Natural killer cell (primary cell): ENCODE measurements around the gene ACTR3C. TPM values are rescaled to one million over a fixed set of nuclear protein-coding genes. Genes with fewer than 3 reads are reported as not detected.
"Not testable (repeated sequence)": the region's sequence is repeated elsewhere in the genome, so short reads cannot be mapped to it uniquely, and the experiment has no call there.

Experiments used
- ATAC-seq, 3 donors: fragments of 150-1000 bp in 2 of 3; fragments of 200-7000 bp in 1 of 3; cut with Tn5 transposase; 1 replicate in 1 of 3; 2 replicates in 2 of 3; pipeline ENCODE4 v1.10.0; 2021; ENCODE audit warnings: mild to moderate bottlenecking in 2 of 3, moderate library complexity in 2 of 3
- DNase-seq, 2 donors: peaks; one replicate each; pipeline versions ENCODE4 v3.0.0 to v3.0.0-alpha.2; 2013 to 2021; ENCODE audit warnings: mixed read lengths in 1 of 2
- H3K27ac ChIP-seq: one replicate; pipeline ENCODE4 v1.5.1; 2013; ENCODE audit warnings: mild to moderate bottlenecking, low read length
- H3K27me3 ChIP-seq: one replicate; pipeline ENCODE4 v1.6.1; 2013; ENCODE audit warnings: low read length; ENCODE audit not compliant: control insufficient read depth, insufficient read depth
- H3K36me3 ChIP-seq: one replicate; pipeline ENCODE4 v1.6.1; 2013; ENCODE audit warnings: low read length; ENCODE audit not compliant: control insufficient read depth, insufficient read depth
- H3K4me1 ChIP-seq: one replicate; pipeline ENCODE4 v1.6.1; 2013; ENCODE audit warnings: low read length; ENCODE audit not compliant: control insufficient read depth, insufficient read depth
- H3K4me3 ChIP-seq: one replicate; pipeline ENCODE4 v1.5.1; 2013; ENCODE audit warnings: low read length
- H3K9me3 ChIP-seq: one replicate; pipeline ENCODE4 v1.6.1; 2013; ENCODE audit warnings: low read length; ENCODE audit not compliant: control insufficient read depth, insufficient read depth
- H3K27ac Mint-ChIP-seq, 2 donors: one replicate each; pipeline ENCODE4 v1.8.0; 2022; ENCODE audit warnings: mild to moderate bottlenecking in 2 of 2, mixed read lengths in 2 of 2, moderate library complexity in 1 of 2
- H3K27me3 Mint-ChIP-seq, 2 donors: one replicate each; pipeline ENCODE4 v1.8.0; 2022; ENCODE audit warnings: low read depth in 2 of 2, mixed read lengths in 2 of 2
- H3K36me3 Mint-ChIP-seq: one replicate; pipeline ENCODE4 v1.8.0; 2022; ENCODE audit warnings: mixed read lengths
- H3K4me1 Mint-ChIP-seq, 2 donors: one replicate each; pipeline ENCODE4 v1.8.0; 2022; ENCODE audit warnings: mixed read lengths in 2 of 2
- H3K4me3 Mint-ChIP-seq: one replicate; pipeline ENCODE4 v1.8.0; 2022; ENCODE audit warnings: mild to moderate bottlenecking, moderate library complexity, mixed read lengths
- H3K9me3 Mint-ChIP-seq, 2 donors: one replicate each; pipeline ENCODE4 v1.8.0; 2022; ENCODE audit warnings: mixed read lengths in 2 of 2
- WGBS: methylation state at CpG from one replicate; pipeline ENCODE4 v1.1.7; 2013; ENCODE audit warnings: missing lambda C conversion rate; ENCODE audit not compliant: insufficient coverage; 5-methylcytosine and 5-hydroxymethylcytosine counted together
- intact Hi-C: fragments of 100-400 bp; cut with micrococcal nuclease; formaldehyde crosslinking; loops from one replicate; pipeline ENCODE4 v1.14.2; 2022
- total RNA-seq, 4 donors: library from RNA; stranded (reverse); fragments of 120-200 nt in 1 of 4; gene quantifications; one replicate each; pipeline versions ENCODE4 v1.2.3 to v1.2.4, GENCODE V29; 2013 to 2022

ACTR3C gene
- total RNA-seq, 3 donors from 2014 or later (not counting 1 experiment from before 2014, with no cell fraction given) = 5.1 to 8.3 (median 7.2) TPM

DNA sequence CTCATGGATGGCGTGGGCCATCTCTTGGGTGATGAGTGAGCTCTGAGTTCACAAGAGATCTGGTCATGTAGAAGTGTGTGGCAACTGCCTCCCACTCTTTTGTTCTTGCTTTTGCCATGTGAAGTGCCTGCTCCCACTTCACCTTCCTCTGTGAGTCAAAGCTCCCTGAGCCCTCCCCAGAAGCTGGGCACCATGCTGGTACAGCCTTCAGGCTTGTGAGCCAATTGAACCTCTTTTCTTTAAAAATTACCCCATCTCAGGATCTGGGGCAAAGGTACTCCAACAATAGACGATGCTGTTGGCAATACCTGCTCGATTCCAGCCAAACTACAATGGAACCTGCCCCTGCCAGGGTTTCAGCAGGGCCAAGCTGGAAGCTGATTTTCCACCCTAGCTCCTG lies 75.6 kb downstream of the ACTR3C start:
- H3K4me1 Mint-ChIP-seq, H3K27ac ChIP-seq, H3K36me3 ChIP-seq, H3K36me3 Mint-ChIP-seq, ATAC-seq, H3K27me3 Mint-ChIP-seq, H3K27me3 ChIP-seq, H3K4me3 Mint-ChIP-seq, H3K9me3 ChIP-seq, H3K4me1 ChIP-seq, DNase-seq, H3K27ac Mint-ChIP-seq, intact Hi-C loops, H3K9me3 Mint-ChIP-seq, H3K4me3 ChIP-seq: not testable (repeated sequence)
- WGBS = 90% methylated on average over 2 of the region's 3 CpGs

DNA sequence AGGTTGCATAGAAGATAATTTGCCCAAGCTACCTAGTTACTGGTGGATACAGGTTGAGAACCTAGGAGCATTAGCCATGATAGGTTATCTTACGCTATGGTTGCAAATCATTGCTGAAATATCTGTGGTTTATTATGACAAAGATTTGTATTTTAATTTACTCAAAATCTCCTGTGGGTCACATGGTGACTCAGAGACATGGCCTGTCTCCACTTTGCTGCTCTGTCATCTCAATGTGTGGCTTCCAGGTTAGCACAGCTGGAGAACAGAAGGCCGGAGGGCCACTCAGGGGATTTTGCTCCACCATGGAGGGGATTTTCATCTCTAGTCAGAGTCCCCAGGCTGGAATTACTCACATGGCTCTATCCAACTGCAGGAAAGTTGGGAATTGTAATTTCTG lies 78.1 kb downstream of the ACTR3C start:
- not testable (repeated sequence) for H3K27ac Mint-ChIP-seq, H3K36me3 Mint-ChIP-seq
- WGBS = 83% methylated on average over 1 of the region's 2 CpGs

DNA sequence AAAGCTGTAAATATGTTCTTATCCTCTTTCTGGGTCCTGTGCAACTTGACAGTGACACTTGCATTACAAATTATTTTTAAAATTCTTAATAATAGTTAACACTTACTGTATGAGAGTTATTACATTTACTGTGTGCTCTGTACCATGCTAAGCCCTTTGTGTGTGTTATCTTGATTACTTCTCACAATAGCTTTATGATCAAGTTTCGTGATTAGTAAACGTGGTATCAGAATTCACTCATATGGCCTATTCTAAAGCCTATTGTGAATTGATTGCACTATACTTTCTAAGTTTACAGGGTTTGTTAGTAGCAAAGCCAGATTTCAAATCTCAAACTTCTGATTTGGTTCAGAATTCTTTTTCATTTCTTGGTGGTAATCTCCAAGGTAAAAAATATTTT lies 80.4 kb downstream of the ACTR3C start:
- intact Hi-C loops, H3K27ac Mint-ChIP-seq, H3K36me3 ChIP-seq, H3K27me3 Mint-ChIP-seq, H3K36me3 Mint-ChIP-seq, H3K4me1 Mint-ChIP-seq, H3K27ac ChIP-seq, ATAC-seq, H3K9me3 Mint-ChIP-seq, H3K4me1 ChIP-seq, H3K4me3 Mint-ChIP-seq, H3K9me3 ChIP-seq, DNase-seq, H3K4me3 ChIP-seq, H3K27me3 ChIP-seq: not testable (repeated sequence)
- WGBS = no CpG with 5 or more reads among the region's 2 CpGs

More for the DNA sequence above, 78.1 kb downstream of the ACTR3C start:
- H3K9me3 Mint-ChIP-seq, DNase-seq, H3K36me3 ChIP-seq, H3K4me3 Mint-ChIP-seq, H3K27ac ChIP-seq, H3K27me3 ChIP-seq, intact Hi-C loops, H3K4me1 Mint-ChIP-seq, H3K27me3 Mint-ChIP-seq, H3K9me3 ChIP-seq, H3K4me1 ChIP-seq, ATAC-seq, H3K4me3 ChIP-seq: not testable (repeated sequence)

DNA sequence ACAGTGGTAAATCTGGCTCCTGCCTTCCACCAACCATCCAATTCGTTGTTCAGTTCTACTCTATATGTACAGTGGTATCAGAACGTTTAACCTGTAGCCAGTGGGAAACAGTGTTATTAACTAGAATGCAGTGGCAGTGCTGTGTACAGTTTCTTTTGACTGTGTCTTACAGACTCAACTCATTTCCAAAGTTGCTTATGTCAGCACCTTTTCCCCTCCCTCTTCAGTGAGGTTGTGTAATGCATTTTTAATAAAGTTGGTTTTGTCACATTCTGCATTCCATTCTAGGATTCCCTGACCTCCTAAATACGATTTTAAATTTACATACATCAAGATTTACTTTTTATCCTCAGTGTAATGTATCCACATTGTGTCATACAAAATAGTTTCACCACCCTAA lies 97.9 kb downstream of the ACTR3C start:
- H3K4me3 ChIP-seq, DNase-seq, H3K27me3 ChIP-seq, H3K36me3 Mint-ChIP-seq, H3K4me1 ChIP-seq, H3K27ac ChIP-seq, H3K36me3 ChIP-seq, H3K9me3 Mint-ChIP-seq, intact Hi-C loops, H3K9me3 ChIP-seq, H3K27ac Mint-ChIP-seq, ATAC-seq, H3K4me3 Mint-ChIP-seq, H3K4me1 Mint-ChIP-seq: not testable (repeated sequence)
- peaks cover 7 to 11% of the 10 kb centered on the region in 2 donors for H3K27me3 Mint-ChIP-seq
- 59% methylated on average over 3 of the region's 3 CpGs for WGBS

DNA sequence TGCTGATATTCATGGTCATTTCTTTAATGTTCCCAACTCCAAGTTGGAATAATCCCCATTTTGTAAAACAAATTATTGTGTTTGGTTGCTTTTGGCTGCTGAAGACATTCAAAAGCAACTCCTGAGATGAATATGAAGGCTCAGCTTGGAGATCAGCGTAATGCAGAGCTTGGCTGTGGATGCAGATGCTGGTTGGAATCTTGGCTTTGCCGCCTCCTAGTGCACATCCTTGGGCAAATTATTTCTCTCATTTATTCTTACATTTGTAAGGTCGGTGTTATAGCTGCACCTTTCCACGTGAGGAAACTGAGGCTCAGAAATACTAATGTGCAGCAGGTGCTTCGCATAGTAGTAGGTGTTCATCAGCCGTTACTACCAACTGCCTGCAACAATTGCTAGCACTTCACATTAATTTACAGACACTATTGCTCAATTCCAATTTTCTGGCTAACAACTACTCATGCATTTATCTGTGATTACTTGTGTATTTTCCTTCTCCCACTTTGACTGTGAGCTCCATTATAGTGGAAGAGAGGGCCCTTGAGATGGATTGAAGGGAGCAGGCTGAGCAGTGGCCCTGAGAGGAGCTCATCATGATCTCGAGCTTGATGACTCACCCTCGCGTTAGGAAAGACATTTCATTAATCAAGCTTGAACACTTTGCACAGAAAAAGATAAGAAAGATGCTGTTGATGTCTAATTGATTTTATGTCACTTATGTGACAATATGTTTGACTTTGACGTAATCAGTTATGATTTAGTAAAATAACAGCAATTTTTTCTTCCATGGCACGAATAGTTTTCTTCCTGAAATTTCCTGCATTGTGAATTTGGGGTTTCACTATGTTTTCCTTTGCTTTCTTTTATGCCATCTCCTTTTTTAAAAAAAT lies 101.0 kb downstream of the ACTR3C start:
- H3K27ac Mint-ChIP-seq, H3K36me3 Mint-ChIP-seq, H3K4me3 Mint-ChIP-seq, intact Hi-C loops, H3K4me1 ChIP-seq, H3K27ac ChIP-seq, ATAC-seq, H3K4me1 Mint-ChIP-seq, H3K9me3 Mint-ChIP-seq, H3K27me3 ChIP-seq, H3K9me3 ChIP-seq, DNase-seq, H3K36me3 ChIP-seq, H3K4me3 ChIP-seq: not testable (repeated sequence)
- peaks cover 7 to 11% of the 10 kb centered on the region in 2 donors for H3K27me3 Mint-ChIP-seq
- 43% methylated on average over 1 of the region's 11 CpGs for WGBS

DNA sequence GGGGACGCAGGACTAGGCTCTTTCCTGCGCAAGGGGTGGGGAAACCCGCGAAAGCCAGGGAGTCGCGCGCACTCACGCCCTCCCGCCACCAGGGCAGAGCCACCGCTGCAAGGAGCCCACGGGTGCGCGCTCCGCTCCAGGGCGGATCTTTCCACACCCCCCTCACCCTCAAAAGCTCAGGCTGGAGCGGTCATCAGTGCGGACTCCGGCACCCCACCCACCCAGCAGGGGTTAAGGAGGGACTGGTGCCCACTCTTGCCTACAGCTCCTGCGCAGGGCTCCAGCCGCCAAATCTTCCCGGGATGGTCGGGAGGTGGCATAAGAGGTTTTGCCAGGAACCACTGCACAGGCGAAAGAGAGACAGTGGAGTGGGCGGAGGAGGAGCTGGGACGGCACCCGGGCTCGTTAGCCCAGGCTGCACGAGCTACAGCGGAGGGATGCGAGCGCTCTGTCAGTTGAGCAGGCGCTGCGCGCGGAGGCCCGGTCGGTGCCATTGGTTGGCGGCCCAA lies 102.6 kb downstream of the ACTR3C start:
- intact Hi-C loops, DNase-seq, H3K36me3 ChIP-seq, H3K4me1 ChIP-seq, H3K4me3 ChIP-seq, H3K27ac Mint-ChIP-seq, H3K9me3 ChIP-seq, H3K27me3 ChIP-seq, H3K9me3 Mint-ChIP-seq, H3K27ac ChIP-seq, H3K4me3 Mint-ChIP-seq, H3K4me1 Mint-ChIP-seq, H3K36me3 Mint-ChIP-seq: not testable (repeated sequence)
- WGBS = 7% methylated on average over 26 of the region's 38 CpGs
- H3K27me3 Mint-ChIP-seq = peaks cover 7 to 11% of the 10 kb centered on the region in 2 donors
- ATAC-seq = peak in 1 of 3 donors; percentile 9

DNA sequence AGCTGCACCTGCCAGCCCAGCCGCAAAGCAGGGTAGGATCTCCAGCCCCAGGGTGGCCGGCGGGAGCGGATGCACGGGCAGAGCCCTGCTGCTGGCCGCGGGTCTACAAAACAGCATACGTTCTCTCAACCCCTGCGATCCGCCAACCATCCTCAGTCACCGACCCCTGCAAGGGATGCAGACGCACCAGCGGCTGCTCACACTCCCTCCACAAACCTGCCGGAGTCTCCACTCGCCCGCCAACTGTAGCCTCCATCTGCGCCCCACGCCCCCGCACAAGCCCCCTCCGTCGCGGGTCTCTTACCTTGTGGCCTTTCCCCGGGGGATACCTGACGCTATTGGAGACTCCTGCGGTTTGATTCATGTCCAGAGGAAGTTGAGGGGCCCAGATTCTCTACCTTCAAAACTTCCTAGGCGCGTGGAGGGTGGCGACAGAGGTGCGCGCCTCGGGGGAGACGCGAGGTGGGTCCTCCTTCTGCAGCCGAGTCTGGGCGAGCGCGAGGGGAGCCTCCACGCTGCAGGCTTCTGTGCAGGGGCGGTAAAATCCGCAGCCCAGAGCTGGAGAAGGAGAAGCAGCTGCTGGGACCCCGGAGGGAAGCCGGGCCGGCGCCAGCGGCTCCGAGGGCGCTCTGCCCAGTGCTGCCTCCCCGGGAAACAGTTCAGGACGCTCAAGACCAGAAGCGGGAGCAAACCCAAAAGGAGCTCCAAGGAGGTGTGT lies 103.2 kb downstream of the ACTR3C start:
- not testable (repeated sequence) for H3K9me3 Mint-ChIP-seq

More for the DNA sequence above, 103.2 kb downstream of the ACTR3C start:
- H3K4me1 ChIP-seq, H3K36me3 ChIP-seq, H3K27ac Mint-ChIP-seq, ATAC-seq, H3K27ac ChIP-seq, H3K36me3 Mint-ChIP-seq, H3K9me3 ChIP-seq, H3K4me3 Mint-ChIP-seq, DNase-seq, H3K4me1 Mint-ChIP-seq, intact Hi-C loops, H3K4me3 ChIP-seq, H3K27me3 ChIP-seq: not testable (repeated sequence)
- peaks cover 7 to 11% of the 10 kb centered on the region in 2 donors for H3K27me3 Mint-ChIP-seq
- 6% methylated on average over 23 of the region's 50 CpGs for WGBS
